ENCODE data around the gene DNAJB14.

The DNAJB14 gene

DNA sequence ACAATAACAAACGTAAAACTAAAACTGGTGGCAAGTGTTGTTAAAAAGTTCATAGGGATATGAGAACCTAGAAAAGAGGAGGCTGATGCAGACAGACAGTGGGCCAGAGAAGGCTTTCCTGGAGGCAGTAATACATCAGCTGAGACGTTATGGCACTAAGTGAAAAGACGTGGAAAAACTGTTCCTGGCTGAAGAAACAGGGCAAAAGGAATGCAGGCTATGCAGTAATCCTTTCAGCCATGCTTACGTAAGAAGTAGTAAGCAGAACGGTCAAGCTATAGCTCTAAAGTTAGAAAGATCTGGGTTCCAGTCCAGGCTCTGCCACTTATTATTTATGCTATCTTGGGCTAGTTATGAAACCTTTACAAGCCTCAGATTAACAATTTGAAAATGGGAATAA, 58.6 kb downstream of the DNAJB14 start:
- H3K4me1 ChIP-seq, result no peaks in the 10 kb centered on the region
- H3K4me2 ChIP-seq (ENCODE audit: low read length), result no peak overlapping the region
- H3K9me3 ChIP-seq (ENCODE audit: control insufficient read depth, low read length), result no peaks in the 10 kb centered on the region
- no peaks in the 10 kb centered on the region for H3K79me2 ChIP-seq
- no peak overlapping the region for H3K27ac ChIP-seq
- TF ChIP-seq, protein P1, sequence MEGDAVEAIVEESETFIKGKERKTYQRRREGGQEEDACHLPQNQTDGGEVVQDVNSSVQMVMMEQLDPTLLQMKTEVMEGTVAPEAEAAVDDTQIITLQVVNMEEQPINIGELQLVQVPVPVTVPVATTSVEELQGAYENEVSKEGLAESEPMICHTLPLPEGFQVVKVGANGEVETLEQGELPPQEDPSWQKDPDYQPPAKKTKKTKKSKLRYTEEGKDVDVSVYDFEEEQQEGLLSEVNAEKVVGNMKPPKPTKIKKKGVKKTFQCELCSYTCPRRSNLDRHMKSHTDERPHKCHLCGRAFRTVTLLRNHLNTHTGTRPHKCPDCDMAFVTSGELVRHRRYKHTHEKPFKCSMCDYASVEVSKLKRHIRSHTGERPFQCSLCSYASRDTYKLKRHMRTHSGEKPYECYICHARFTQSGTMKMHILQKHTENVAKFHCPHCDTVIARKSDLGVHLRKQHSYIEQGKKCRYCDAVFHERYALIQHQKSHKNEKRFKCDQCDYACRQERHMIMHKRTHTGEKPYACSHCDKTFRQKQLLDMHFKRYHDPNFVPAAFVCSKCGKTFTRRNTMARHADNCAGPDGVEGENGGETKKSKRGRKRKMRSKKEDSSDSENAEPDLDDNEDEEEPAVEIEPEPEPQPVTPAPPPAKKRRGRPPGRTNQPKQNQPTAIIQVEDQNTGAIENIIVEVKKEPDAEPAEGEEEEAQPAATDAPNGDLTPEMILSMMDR (IDR thresholded peaks at IDR 0.05), result no peak
- no peak overlapping the region for H2AFZ ChIP-seq
- no peaks in the 10 kb centered on the region for H3K27me3 ChIP-seq (ENCODE audit: control insufficient read depth, insufficient read depth, low read length)
- H3K4me3 ChIP-seq (ENCODE audit: low read depth, low read length), result no peak overlapping the region
- H3K36me3 ChIP-seq (ENCODE audit: control insufficient read depth, insufficient read depth, low read length), result no peaks in the 10 kb centered on the region
- no peak overlapping the region for H3K9ac ChIP-seq

DNA sequence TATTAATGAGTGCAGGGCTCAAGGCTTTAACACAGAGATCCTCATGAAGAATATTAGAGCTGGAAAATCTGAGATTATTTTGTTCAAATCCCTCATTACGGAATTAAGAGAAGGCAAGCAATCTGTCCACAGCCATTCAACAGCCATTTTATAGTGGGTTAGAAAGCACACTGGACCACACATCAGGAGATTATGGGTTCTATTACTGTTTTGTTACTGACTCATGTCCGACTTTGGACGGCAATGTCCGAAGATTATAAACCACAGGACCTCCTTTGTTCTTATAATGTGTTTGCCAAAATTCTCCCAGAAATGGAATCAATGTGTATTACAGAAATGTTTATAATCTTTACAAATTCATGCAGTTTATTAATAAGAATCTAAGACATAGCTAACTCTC, 60.3 kb downstream of the DNAJB14 start:
- Histone ChIP-seq H2AFZ (no peak overlapping the region), H3K27me3 (ENCODE audit: control insufficient read depth, insufficient read depth, low read length) (no peaks in the 10 kb centered on the region), H3K36me3 (ENCODE audit: control insufficient read depth, insufficient read depth, low read length) (no peaks in the 10 kb centered on the region), H3K79me2 (no peaks in the 10 kb centered on the region), H3K9ac (no peak overlapping the region), H3K4me1 (no peaks in the 10 kb centered on the region), H3K4me2 (ENCODE audit: low read length) (no peak overlapping the region), H3K4me3 (ENCODE audit: low read depth, low read length) (no peak overlapping the region), H3K9me3 (ENCODE audit: control insufficient read depth, low read length) (no peaks in the 10 kb centered on the region), H3K27ac (no peak overlapping the region)
- TF ChIP-seq, protein P1 (IDR thresholded peaks at IDR 0.05), result no peak

DNA sequence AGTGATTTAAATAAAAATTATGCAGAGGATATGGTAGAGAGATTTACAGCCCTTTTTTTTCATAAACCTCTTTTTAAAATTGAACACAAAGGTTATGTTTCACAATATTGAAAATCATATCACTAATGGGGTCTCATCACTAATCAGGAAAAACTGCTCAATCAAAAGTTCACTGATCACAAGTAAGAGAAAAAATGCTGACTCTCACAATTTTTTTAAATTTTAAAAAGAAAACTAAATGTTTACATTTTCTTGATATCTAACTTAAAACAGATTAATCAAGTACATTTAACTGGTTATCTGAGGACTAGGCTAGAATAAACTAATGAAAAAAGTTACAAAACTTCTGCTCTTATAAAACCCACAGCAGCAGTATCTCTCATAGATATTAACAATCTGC, 60.7 kb downstream of the DNAJB14 start:
- Histone ChIP-seq H3K4me2 (ENCODE audit: low read length) (no peak overlapping the region), H3K36me3 (ENCODE audit: control insufficient read depth, insufficient read depth, low read length) (no peaks in the 10 kb centered on the region), H3K9ac (no peak overlapping the region), H3K79me2 (no peaks in the 10 kb centered on the region), H3K27ac (no peak overlapping the region), H2AFZ (no peak overlapping the region), H3K27me3 (ENCODE audit: control insufficient read depth, insufficient read depth, low read length) (no peaks in the 10 kb centered on the region), H3K4me3 (ENCODE audit: low read depth, low read length) (no peak overlapping the region), H3K4me1 (no peaks in the 10 kb centered on the region), H3K9me3 (ENCODE audit: control insufficient read depth, low read length) (no peaks in the 10 kb centered on the region)
- TF ChIP-seq, protein P1 (IDR thresholded peaks at IDR 0.05), result no peak

DNA sequence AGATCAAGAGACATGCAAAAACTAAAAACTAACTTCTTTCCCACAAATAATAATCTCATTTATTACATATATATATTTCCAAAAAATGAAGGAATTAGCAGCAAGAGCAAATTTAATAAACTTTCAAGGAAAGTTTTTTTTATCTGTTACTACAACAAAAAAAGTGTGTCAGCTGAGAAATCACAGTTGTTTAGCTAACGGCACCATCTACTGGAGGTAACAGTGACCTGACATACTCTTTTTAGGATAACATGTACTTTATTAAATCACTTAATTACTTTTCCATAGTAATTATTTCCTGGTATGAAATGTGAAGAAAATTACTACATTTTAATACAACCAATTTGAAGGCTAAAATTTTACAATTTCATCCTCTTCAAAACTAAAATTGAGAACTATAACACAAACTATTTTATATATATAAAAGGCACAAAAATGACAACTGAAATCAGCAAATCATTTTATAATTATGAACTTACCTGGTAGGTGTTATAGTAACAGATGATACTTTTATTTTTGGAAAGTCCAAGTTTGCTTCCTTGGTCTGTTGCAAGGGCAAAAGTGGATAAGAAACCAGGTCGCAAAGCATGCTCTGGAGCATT, 61.3 kb downstream of the DNAJB14 start:
- Histone ChIP-seq H3K4me2 (ENCODE audit: low read length) (no peak overlapping the region), H3K36me3 (ENCODE audit: control insufficient read depth, insufficient read depth, low read length) (no peaks in the 10 kb centered on the region)

DNA sequence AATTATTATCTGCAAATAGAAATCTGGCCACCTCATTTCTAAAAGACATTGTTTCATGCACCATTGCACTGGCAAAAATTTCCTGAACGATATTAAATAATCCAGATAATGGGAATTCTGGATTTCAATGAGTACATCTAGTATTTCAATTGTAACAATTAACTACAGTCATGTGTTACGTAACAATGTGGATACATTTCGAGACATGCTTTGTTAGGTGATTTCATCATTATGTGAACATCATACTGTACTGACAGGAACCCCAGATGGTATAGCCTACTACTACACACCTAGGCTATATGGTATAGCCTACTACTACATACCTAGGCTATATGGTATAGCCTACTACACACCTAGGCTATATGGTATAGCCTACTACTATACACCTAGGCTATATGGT, 67.0 kb downstream of the DNAJB14 start:
- no peaks in the 10 kb centered on the region for H3K36me3 ChIP-seq (ENCODE audit: control insufficient read depth, insufficient read depth, low read length)
- H3K27me3 ChIP-seq (ENCODE audit: control insufficient read depth, insufficient read depth, low read length), result no peaks in the 10 kb centered on the region
- no peaks in the 10 kb centered on the region for H3K4me1 ChIP-seq
- TF ChIP-seq, protein P1 (IDR thresholded peaks at IDR 0.05), result no peak
- H3K9ac ChIP-seq, result no peak overlapping the region
- H3K4me2 ChIP-seq (ENCODE audit: low read length), result no peak overlapping the region
- H2AFZ ChIP-seq, result no peak overlapping the region
- no peak overlapping the region for H3K27ac ChIP-seq
- H3K4me3 ChIP-seq (ENCODE audit: low read depth, low read length), result no peak overlapping the region
- no peaks in the 10 kb centered on the region for H3K9me3 ChIP-seq (ENCODE audit: control insufficient read depth, low read length)
- H3K79me2 ChIP-seq, result no peaks in the 10 kb centered on the region

More for the DNA sequence above, 61.3 kb downstream of the DNAJB14 start:
- H3K9me3 ChIP-seq (ENCODE audit: control insufficient read depth, low read length), result no peaks in the 10 kb centered on the region
- no peak overlapping the region for H3K4me3 ChIP-seq (ENCODE audit: low read depth, low read length)
- no peaks in the 10 kb centered on the region for H3K79me2 ChIP-seq
- no peak overlapping the region for H3K9ac ChIP-seq
- no peaks in the 10 kb centered on the region for H3K4me1 ChIP-seq
- H3K27me3 ChIP-seq (ENCODE audit: control insufficient read depth, insufficient read depth, low read length), result no peaks in the 10 kb centered on the region
- TF ChIP-seq, protein P1 (IDR thresholded peaks at IDR 0.05), result peak; percentile 10
- no peak overlapping the region for H3K27ac ChIP-seq
- no peak overlapping the region for H2AFZ ChIP-seq
